ENCODE data around the gene PCDH15.

PCDH15 gene

GRCh38 chr10:54614072-54614471 is 187.0 kb downstream of the PCDH15 start:
- no peak overlapping the region for H3K18ac ChIP-seq (ENCODE audit: low read length)
- no peaks in the 10 kb centered on the region for H3K27me3 ChIP-seq (ENCODE audit: control insufficient read depth in 3 of 3, insufficient read depth in 3 of 3, low read depth in 1 of 3, low read length in 3 of 3)
- no peak overlapping the region for H4K8ac ChIP-seq (ENCODE audit: low read depth, low read length)
- H4K91ac ChIP-seq (ENCODE audit: low read depth, low read length, poor library complexity), result no peak overlapping the region
- no peak overlapping the region for H2BK15ac ChIP-seq (ENCODE audit: low read length)
- H3K9me3 ChIP-seq (replicated peaks in 1 of 2; ENCODE audit: control insufficient read depth in 2 of 2, insufficient read depth in 1 of 2, low read depth in 1 of 2, low read length in 2 of 2), result no peaks in the 10 kb centered on the region
- H3K79me1 ChIP-seq (ENCODE audit: low read depth, low read length), result no peaks in the 10 kb centered on the region
- no peak overlapping the region for H3K9ac ChIP-seq (ENCODE audit: low read depth, low read length, poor library complexity)
- H2AK5ac ChIP-seq (ENCODE audit: low read depth, low read length), result no peak overlapping the region
- no peaks in the 10 kb centered on the region for H3K36me3 ChIP-seq (replicated peaks in 1 of 2; ENCODE audit: control insufficient read depth in 2 of 2, insufficient read depth in 2 of 2, low read length in 2 of 2)
- H2BK120ac ChIP-seq (ENCODE audit: low read depth, low read length), result no peak overlapping the region
- no peak for DNase-seq (ENCODE audit: low spot score)
- no peak overlapping the region for H2BK5ac ChIP-seq (ENCODE audit: low read length)
- H3K4ac ChIP-seq (ENCODE audit: low read length), result no peak overlapping the region
- H3K4me2 ChIP-seq (ENCODE audit: insufficient read depth, low read length, poor library complexity, severe bottlenecking), result no peak overlapping the region
- H3K4me1 ChIP-seq (ENCODE audit: control insufficient read depth in 2 of 2, insufficient read depth in 1 of 2, low read depth in 1 of 2, low read length in 2 of 2), result no peaks in the 10 kb centered on the region
- H3K14ac ChIP-seq (ENCODE audit: low read length), result no peak overlapping the region
- no peak overlapping the region for H2AFZ ChIP-seq (ENCODE audit: low read length)
- no peak overlapping the region for H3K23ac ChIP-seq (ENCODE audit: low read depth, low read length, poor library complexity)
- H3K27ac ChIP-seq (replicated peaks; ENCODE audit: low read length), result no peak overlapping the region
- no peak overlapping the region for H3K4me3 ChIP-seq (ENCODE audit: low read length in 2 of 2)
- no CpG with 5 or more reads among the region's 1 CpG for WGBS, 2 donors (ENCODE audit: extremely low coverage in 2 of 2, insufficient read length in 2 of 2, insufficient replicate concordance in 1 of 2)
- no peak overlapping the region for H2BK12ac ChIP-seq (ENCODE audit: low read length)

GRCh38 chr10:54613162-54613561 is 187.9 kb downstream of the PCDH15 start:
- Histone ChIP-seq H3K27ac (replicated peaks; ENCODE audit: low read length) (no peak overlapping the region), H2BK15ac (ENCODE audit: low read length) (no peak overlapping the region), H3K79me1 (ENCODE audit: low read depth, low read length) (no peaks in the 10 kb centered on the region), H3K18ac (ENCODE audit: low read length) (no peak overlapping the region), H4K91ac (ENCODE audit: low read depth, low read length, poor library complexity) (no peak overlapping the region), H3K36me3 (replicated peaks in 1 of 2; ENCODE audit: control insufficient read depth in 2 of 2, insufficient read depth in 2 of 2, low read length in 2 of 2) (no peaks in the 10 kb centered on the region), H2AK5ac (ENCODE audit: low read depth, low read length) (no peak overlapping the region), H3K4ac (ENCODE audit: low read length) (no peak overlapping the region), H2BK5ac (ENCODE audit: low read length) (no peak overlapping the region), H2AFZ (ENCODE audit: low read length) (no peak overlapping the region), H3K9ac (ENCODE audit: low read depth, low read length, poor library complexity) (no peak overlapping the region), H2BK12ac (ENCODE audit: low read length) (no peak overlapping the region), H3K4me2 (ENCODE audit: insufficient read depth, low read length, poor library complexity, severe bottlenecking) (no peak overlapping the region), H3K9me3 (replicated peaks in 1 of 2; ENCODE audit: control insufficient read depth in 2 of 2, insufficient read depth in 1 of 2, low read depth in 1 of 2, low read length in 2 of 2) (no peaks in the 10 kb centered on the region), H3K27me3 (ENCODE audit: control insufficient read depth in 3 of 3, insufficient read depth in 3 of 3, low read depth in 1 of 3, low read length in 3 of 3) (no peaks in the 10 kb centered on the region), H3K4me3 (ENCODE audit: low read length in 2 of 2) (no peak overlapping the region), H4K8ac (ENCODE audit: low read depth, low read length) (no peak overlapping the region), H2BK120ac (ENCODE audit: low read depth, low read length) (no peak overlapping the region), H3K4me1 (ENCODE audit: control insufficient read depth in 2 of 2, insufficient read depth in 1 of 2, low read depth in 1 of 2, low read length in 2 of 2) (no peaks in the 10 kb centered on the region), H3K14ac (ENCODE audit: low read length) (no peak overlapping the region), H3K23ac (ENCODE audit: low read depth, low read length, poor library complexity) (no peak overlapping the region)
- no peak for DNase-seq (ENCODE audit: low spot score)

- Histone ChIP-seq H2BK15ac (ENCODE audit: low read length) (no peak overlapping the region), H4K8ac (ENCODE audit: low read depth, low read length) (no peak overlapping the region), H2BK120ac (ENCODE audit: low read depth, low read length) (no peak overlapping the region), H3K36me3 (replicated peaks in 1 of 2; ENCODE audit: control insufficient read depth in 2 of 2, insufficient read depth in 2 of 2, low read length in 2 of 2) (no peaks in the 10 kb centered on the region), H4K91ac (ENCODE audit: low read depth, low read length, poor library complexity) (no peak overlapping the region), H2BK5ac (ENCODE audit: low read length) (no peak overlapping the region), H3K23ac (ENCODE audit: low read depth, low read length, poor library complexity) (no peak overlapping the region), H3K27me3 (ENCODE audit: control insufficient read depth in 3 of 3, insufficient read depth in 3 of 3, low read depth in 1 of 3, low read length in 3 of 3) (no peaks in the 10 kb centered on the region), H3K4ac (ENCODE audit: low read length) (no peak overlapping the region), H3K4me1 (ENCODE audit: control insufficient read depth in 2 of 2, insufficient read depth in 1 of 2, low read depth in 1 of 2, low read length in 2 of 2) (no peaks in the 10 kb centered on the region), H3K4me2 (ENCODE audit: insufficient read depth, low read length, poor library complexity, severe bottlenecking) (no peak overlapping the region), H2AFZ (ENCODE audit: low read length) (no peak overlapping the region), H3K14ac (ENCODE audit: low read length) (no peak overlapping the region), H3K9me3 (replicated peaks in 1 of 2; ENCODE audit: control insufficient read depth in 2 of 2, insufficient read depth in 1 of 2, low read depth in 1 of 2, low read length in 2 of 2) (no peaks in the 10 kb centered on the region), H2AK5ac (ENCODE audit: low read depth, low read length) (no peak overlapping the region), H3K27ac (replicated peaks; ENCODE audit: low read length) (no peak overlapping the region), H2BK12ac (ENCODE audit: low read length) (no peak overlapping the region), H3K4me3 (ENCODE audit: low read length in 2 of 2) (no peak overlapping the region), H3K79me1 (ENCODE audit: low read depth, low read length) (no peaks in the 10 kb centered on the region), H3K9ac (ENCODE audit: low read depth, low read length, poor library complexity) (no peak overlapping the region), H3K18ac (ENCODE audit: low read length) (no peak overlapping the region)
- DNase-seq (ENCODE audit: low spot score), result no peak
These were observed 191.6 kb downstream of the PCDH15 start for GRCh38 chr10:54609423-54609822.

GRCh38 chr10:54607983-54608382 is 193.0 kb downstream of the PCDH15 start:
- no peak overlapping the region for H3K23ac ChIP-seq (ENCODE audit: low read depth, low read length, poor library complexity)
- H3K4ac ChIP-seq (ENCODE audit: low read length), result no peak overlapping the region
- no CpG with 5 or more reads among the region's 5 CpGs for WGBS, 2 donors (ENCODE audit: extremely low coverage in 2 of 2, insufficient read length in 2 of 2, insufficient replicate concordance in 1 of 2)
- H4K8ac ChIP-seq (ENCODE audit: low read depth, low read length), result no peak overlapping the region
- H3K36me3 ChIP-seq (replicated peaks in 1 of 2; ENCODE audit: control insufficient read depth in 2 of 2, insufficient read depth in 2 of 2, low read length in 2 of 2), result no peaks in the 10 kb centered on the region
- H3K18ac ChIP-seq (ENCODE audit: low read length), result no peak overlapping the region
- H2AK5ac ChIP-seq (ENCODE audit: low read depth, low read length), result no peak overlapping the region
- no peaks in the 10 kb centered on the region for H3K9me3 ChIP-seq (replicated peaks in 1 of 2; ENCODE audit: control insufficient read depth in 2 of 2, insufficient read depth in 1 of 2, low read depth in 1 of 2, low read length in 2 of 2)
- no peak overlapping the region for H3K27ac ChIP-seq (replicated peaks; ENCODE audit: low read length)
- H3K27me3 ChIP-seq (ENCODE audit: control insufficient read depth in 3 of 3, insufficient read depth in 3 of 3, low read depth in 1 of 3, low read length in 3 of 3), result no peaks in the 10 kb centered on the region
- no peak overlapping the region for H2AFZ ChIP-seq (ENCODE audit: low read length)
- no peaks in the 10 kb centered on the region for H3K79me1 ChIP-seq (ENCODE audit: low read depth, low read length)
- no peak overlapping the region for H3K4me2 ChIP-seq (ENCODE audit: insufficient read depth, low read length, poor library complexity, severe bottlenecking)
- DNase-seq (ENCODE audit: low spot score), result no peak
- no peak overlapping the region for H2BK120ac ChIP-seq (ENCODE audit: low read depth, low read length)
- H2BK5ac ChIP-seq (ENCODE audit: low read length), result no peak overlapping the region
- no peak overlapping the region for H3K4me3 ChIP-seq (ENCODE audit: low read length in 2 of 2)
- no peak overlapping the region for H2BK12ac ChIP-seq (ENCODE audit: low read length)
- no peak overlapping the region for H3K9ac ChIP-seq (ENCODE audit: low read depth, low read length, poor library complexity)
- no peak overlapping the region for H2BK15ac ChIP-seq (ENCODE audit: low read length)
- no peak overlapping the region for H3K14ac ChIP-seq (ENCODE audit: low read length)
- H3K4me1 ChIP-seq (ENCODE audit: control insufficient read depth in 2 of 2, insufficient read depth in 1 of 2, low read depth in 1 of 2, low read length in 2 of 2), result no peaks in the 10 kb centered on the region
- H4K91ac ChIP-seq (ENCODE audit: low read depth, low read length, poor library complexity), result no peak overlapping the region

All from neuronal stem cell (in vitro differentiated cells).